ACC112 (cell line): ENCODE measurements around the gene PTPRR.

ENCODE experiments used
- H2AFZ ChIP-seq: fragments of 200-600 bp; sonication (generic); one replicate; pipeline ENCODE4 v1.6.0; 2017; ENCODE audit warnings: antibody characterized with exemption, low read length; ENCODE audit not compliant: unreplicated experiment
- H3K27ac ChIP-seq: fragments of 200-600 bp; sonication (generic); 2 replicates; pipeline ENCODE4 v1.5.1; 2014; ENCODE audit warnings: low read depth, mild to moderate bottlenecking, antibody characterized with exemption, low read length, moderate library complexity
- H3K27me3 ChIP-seq: fragments of 200-600 bp; sonication (generic); 2 replicates; pipeline ENCODE4 v1.6.1; 2014; ENCODE audit warnings: mild to moderate bottlenecking, antibody characterized with exemption, low read length, moderate library complexity, mixed read lengths; ENCODE audit not compliant: insufficient read depth
- H3K36me3 ChIP-seq: fragments of 200-600 bp; sonication (generic); 2 replicates; pipeline ENCODE4 v1.6.1; 2016; ENCODE audit warnings: mild to moderate bottlenecking, antibody characterized with exemption, low read length, moderate library complexity, mixed read lengths; ENCODE audit not compliant: insufficient read depth
- H3K4me1 ChIP-seq: fragments of 200-600 bp; sonication (generic); one replicate; pipeline ENCODE4 v1.6.1; 2016; ENCODE audit warnings: low read length, mixed read lengths; ENCODE audit not compliant: insufficient read depth, unreplicated experiment, control insufficient read depth
- H3K4me3 ChIP-seq: fragments of 200-600 bp; sonication (generic); 2 replicates; pipeline ENCODE4 v1.5.1; 2014; ENCODE audit warnings: mild to moderate bottlenecking, low read depth, low read length
- H3K79me2 ChIP-seq: fragments of 200-600 bp; sonication (generic); one replicate; pipeline ENCODE4 v1.6.0; 2016; ENCODE audit warnings: low read length; ENCODE audit not compliant: control insufficient read depth, unreplicated experiment, insufficient read depth

The PTPRR gene

GRCh38 chr12:70627677-70628076, 292.9 kb downstream of the PTPRR start:
- H3K27ac ChIP-seq = no peak overlapping the region
- 0 out of 2 replicates have a peak overlapping the region, but pooled peaks have one; percentile 18 for H3K4me3 ChIP-seq
- H3K4me1 ChIP-seq = no peaks in the 10 kb centered on the region
- H3K79me2 ChIP-seq = no peaks in the 10 kb centered on the region
- H3K36me3 ChIP-seq = no peaks in the 10 kb centered on the region
- H3K27me3 ChIP-seq = no peaks in the 10 kb centered on the region
- H2AFZ ChIP-seq = peak overlapping the region; percentile 35

- H3K36me3 ChIP-seq = no peaks in the 10 kb centered on the region
- H2AFZ ChIP-seq = no peak overlapping the region
- H3K27ac ChIP-seq = no peak overlapping the region
- H3K79me2 ChIP-seq = no peaks in the 10 kb centered on the region
- H3K27me3 ChIP-seq = no peaks in the 10 kb centered on the region
- no peaks in the 10 kb centered on the region for H3K4me1 ChIP-seq
- no peak overlapping the region for H3K4me3 ChIP-seq
Measured at GRCh38 chr12:70626180-70626579, 294.4 kb downstream of the PTPRR start.

GRCh38 chr12:70619471-70620152, 300.9 kb downstream of the PTPRR start:
- Histone ChIP-seq H3K4me3 (no peak overlapping the region), H3K79me2 (no peaks in the 10 kb centered on the region), H3K36me3 (no peaks in the 10 kb centered on the region), H3K27me3 (no peaks in the 10 kb centered on the region), H3K4me1 (no peaks in the 10 kb centered on the region), H3K27ac (no peak overlapping the region), H2AFZ (no peak overlapping the region)

- H3K4me3 ChIP-seq = no peak overlapping the region
- H3K79me2 ChIP-seq = no peaks in the 10 kb centered on the region
- no peaks in the 10 kb centered on the region for H3K27me3 ChIP-seq
- H3K36me3 ChIP-seq = no peaks in the 10 kb centered on the region
- H3K4me1 ChIP-seq = no peaks in the 10 kb centered on the region
- H2AFZ ChIP-seq = no peak overlapping the region
- H3K27ac ChIP-seq = no peak overlapping the region
Measured at GRCh38 chr12:70618371-70618770, 302.2 kb downstream of the PTPRR start.

- Histone ChIP-seq H3K79me2 (no peaks in the 10 kb centered on the region), H3K36me3 (no peaks in the 10 kb centered on the region), H3K27me3 (no peaks in the 10 kb centered on the region), H2AFZ (no peak overlapping the region), H3K4me1 (no peaks in the 10 kb centered on the region), H3K27ac (no peak overlapping the region), H3K4me3 (no peak overlapping the region)
Measured at GRCh38 chr12:70617450-70617849, 303.1 kb downstream of the PTPRR start.

- no peak overlapping the region for H3K4me3 ChIP-seq
- no peaks in the 10 kb centered on the region for H3K4me1 ChIP-seq
- no peak overlapping the region for H3K27ac ChIP-seq
- no peak overlapping the region for H2AFZ ChIP-seq
- no peaks in the 10 kb centered on the region for H3K79me2 ChIP-seq
- no peaks in the 10 kb centered on the region for H3K36me3 ChIP-seq
- H3K27me3 ChIP-seq = no peaks in the 10 kb centered on the region
Measured at GRCh38 chr12:70615174-70615866, 305.2 kb downstream of the PTPRR start.

GRCh38 chr12:70609739-70610491, 310.6 kb downstream of the PTPRR start:
- Histone ChIP-seq H3K36me3 (no peaks in the 10 kb centered on the region), H2AFZ (peak overlapping the region; percentile 41), H3K4me3 (peak overlapping the region; percentile 82), H3K27ac (no peak overlapping the region), H3K4me1 (peaks cover 26% of the 10 kb centered on the region), H3K79me2 (no peaks in the 10 kb centered on the region), H3K27me3 (no peaks in the 10 kb centered on the region)

GRCh38 chr12:70609203-70609602, 311.3 kb downstream of the PTPRR start:
- no peaks in the 10 kb centered on the region for H3K79me2 ChIP-seq
- no peaks in the 10 kb centered on the region for H3K36me3 ChIP-seq
- H2AFZ ChIP-seq = peak overlapping the region; percentile 41
- peak overlapping the region; percentile 82 for H3K4me3 ChIP-seq
- peaks cover 26% of the 10 kb centered on the region for H3K4me1 ChIP-seq
- H3K27ac ChIP-seq = no peak overlapping the region
- H3K27me3 ChIP-seq = no peaks in the 10 kb centered on the region

- H3K4me3 ChIP-seq = no peak overlapping the region
- H3K79me2 ChIP-seq = no peaks in the 10 kb centered on the region
- H3K27ac ChIP-seq = no peak overlapping the region
- no peak overlapping the region for H2AFZ ChIP-seq
- peaks cover 31% of the 10 kb centered on the region for H3K4me1 ChIP-seq
- no peaks in the 10 kb centered on the region for H3K27me3 ChIP-seq
- H3K36me3 ChIP-seq = no peaks in the 10 kb centered on the region
Measured at GRCh38 chr12:70608184-70608583, 312.4 kb downstream of the PTPRR start.

GRCh38 chr12:70607107-70607506, 313.4 kb downstream of the PTPRR start:
- Histone ChIP-seq H3K36me3 (no peaks in the 10 kb centered on the region), H3K79me2 (no peaks in the 10 kb centered on the region), H3K27ac (no peak overlapping the region), H2AFZ (no peak overlapping the region), H3K4me1 (peaks cover 41% of the 10 kb centered on the region), H3K27me3 (no peaks in the 10 kb centered on the region), H3K4me3 (no peak overlapping the region)
